GM18508 (cell line): ENCODE measurements around the gene RHBDD1.
A peak's percentile ranks its signal among the peaks of the same experiment; 100 is the strongest.
"Not testable (repeated sequence)": the region's sequence is repeated elsewhere in the genome, so short reads cannot be mapped to it uniquely, and the experiment has no call there.

Experiments used
- ATAC-seq: cut with Tn5 transposase; IDR thresholded peaks from one replicate; pipeline ENCODE4 v1.9.1; 2021; ENCODE audit warnings: moderate number of reproducible peaks; ENCODE audit not compliant: insufficient read depth, unreplicated experiment

Gene RHBDD1

GRCh38 chr2:226799211-226799975 lies 36.5 kb upstream of the RHBDD1 start, which contains the start of gene IRS1:
IRS1 (minus strand) TSS chr2:226799820; CDS start chr2:226798738, 1,082 bp downstream.
- no peak for ATAC-seq

GRCh38 chr2:226799976-226800940 lies 35.6 kb upstream of the RHBDD1 start:
- no peak for ATAC-seq

DNA sequence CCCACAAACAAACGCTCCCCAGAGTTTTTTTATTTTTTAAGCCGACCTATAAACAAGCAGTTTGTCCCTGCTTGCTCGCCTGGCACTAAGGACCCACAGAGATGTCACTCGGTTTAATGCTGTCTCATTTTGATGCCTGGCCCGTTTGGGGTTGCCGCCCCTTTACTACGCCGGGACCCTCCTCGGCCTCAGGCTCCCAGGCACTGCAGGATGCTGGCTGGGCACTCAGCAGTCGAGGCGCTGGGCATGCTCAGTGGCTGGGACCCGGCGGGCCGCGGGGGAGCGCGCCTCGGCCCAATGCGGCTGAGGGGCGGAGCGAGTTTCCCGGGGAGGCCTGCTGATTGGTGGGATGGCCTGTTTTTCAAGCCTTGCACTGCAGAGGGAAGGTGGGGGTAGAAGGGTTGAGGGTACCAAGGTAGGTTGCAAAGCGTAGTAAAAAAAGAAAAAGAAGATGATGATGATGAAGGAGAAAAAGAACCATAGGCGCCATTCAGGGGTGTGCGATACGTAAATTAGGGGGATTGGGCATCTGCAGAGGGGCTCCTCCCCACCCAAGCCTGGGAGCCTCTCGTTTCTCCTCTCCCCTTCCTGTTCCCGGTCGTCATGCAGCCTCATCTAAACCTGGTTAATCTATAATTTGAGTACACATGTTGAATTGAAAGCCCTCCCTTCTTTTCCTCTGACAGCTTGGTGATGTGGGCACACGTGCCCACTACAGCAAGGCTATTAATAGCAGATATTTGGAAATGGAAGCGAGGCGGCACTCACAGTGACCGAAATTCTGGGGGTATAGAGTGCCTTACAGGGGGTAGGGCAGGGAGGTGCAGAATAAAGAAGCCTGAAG lies 34.7 kb upstream of the RHBDD1 start:
- ATAC-seq = peak; percentile 83

DNA sequence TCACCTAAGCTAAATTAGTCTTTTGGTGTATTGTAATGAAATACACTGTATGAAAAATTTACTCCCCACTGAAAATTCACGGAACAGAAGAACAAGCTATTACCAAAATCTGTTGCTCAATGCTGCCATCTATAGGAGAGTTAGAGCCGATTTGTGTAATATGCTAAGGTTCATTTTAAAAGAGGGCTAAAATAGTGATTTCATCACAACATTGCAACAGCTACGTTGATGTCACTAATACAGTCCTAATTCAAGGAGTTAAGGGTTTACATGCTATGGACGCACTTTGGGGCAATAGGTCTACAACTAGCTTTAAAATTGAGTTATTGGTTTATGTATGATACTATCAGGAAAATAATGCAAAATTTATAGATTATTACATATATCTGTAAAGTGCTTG lies 33.3 kb upstream of the RHBDD1 start:
- ATAC-seq = no peak

DNA sequence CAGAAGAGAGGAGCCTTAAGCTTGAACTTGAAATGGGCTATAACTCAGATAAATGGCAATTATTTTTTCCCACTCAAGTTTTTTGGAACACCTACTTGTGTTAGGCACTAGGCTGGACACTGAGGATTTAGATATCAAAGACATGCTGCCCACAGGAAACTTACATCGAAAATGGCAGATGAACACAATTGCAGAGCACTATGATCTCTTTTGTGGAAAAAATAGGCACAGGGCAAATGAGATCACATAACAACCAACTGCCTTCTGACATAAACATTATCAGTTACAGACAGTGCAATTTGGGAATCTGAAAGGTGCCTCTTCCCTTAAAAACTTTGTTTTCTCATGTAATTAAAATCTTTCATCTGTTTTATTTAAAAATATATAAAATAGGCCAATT lies 32.4 kb upstream of the RHBDD1 start:
- ATAC-seq = no peak

GRCh38 chr2:226813148-226813701 lies 22.6 kb upstream of the RHBDD1 start:
- ATAC-seq = no peak

DNA sequence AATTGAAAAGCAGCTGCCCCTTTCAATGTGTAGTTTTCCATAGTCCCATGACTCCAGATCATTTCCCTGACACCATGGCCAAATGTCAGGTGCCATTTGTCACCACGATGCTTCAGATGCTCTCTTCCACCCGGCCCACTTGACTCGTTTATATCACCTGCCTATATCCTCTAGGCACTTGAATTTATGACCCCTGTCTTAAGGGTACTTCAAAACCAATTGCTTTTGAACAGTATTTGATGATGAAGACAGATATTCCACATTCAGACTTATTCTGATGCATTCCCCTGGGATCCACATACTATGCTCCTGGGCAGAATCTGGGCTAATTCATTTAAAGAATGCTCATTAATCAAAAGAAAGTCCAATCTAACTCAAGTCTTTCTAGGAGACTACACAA lies 16.9 kb upstream of the RHBDD1 start:
- no peak for ATAC-seq

DNA sequence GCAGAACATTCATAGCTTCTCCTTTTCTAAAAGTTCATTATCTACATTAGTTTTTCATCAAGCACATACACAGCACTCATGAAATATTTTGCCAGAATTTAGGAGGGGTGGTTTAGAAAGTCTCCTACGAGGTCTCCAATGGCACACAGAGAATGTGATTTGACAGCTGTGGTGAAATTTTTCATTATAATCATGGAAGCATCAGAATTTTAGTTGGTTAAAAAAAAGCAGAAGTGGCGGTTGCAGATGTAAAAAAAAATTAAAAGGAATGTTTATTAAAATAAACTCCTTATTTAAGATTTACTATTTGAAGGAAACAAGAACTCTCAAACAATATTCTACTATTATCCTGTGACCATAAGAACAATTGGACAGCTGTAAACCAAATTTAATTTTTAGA lies 10.8 kb upstream of the RHBDD1 start:
- ATAC-seq = no peak

DNA sequence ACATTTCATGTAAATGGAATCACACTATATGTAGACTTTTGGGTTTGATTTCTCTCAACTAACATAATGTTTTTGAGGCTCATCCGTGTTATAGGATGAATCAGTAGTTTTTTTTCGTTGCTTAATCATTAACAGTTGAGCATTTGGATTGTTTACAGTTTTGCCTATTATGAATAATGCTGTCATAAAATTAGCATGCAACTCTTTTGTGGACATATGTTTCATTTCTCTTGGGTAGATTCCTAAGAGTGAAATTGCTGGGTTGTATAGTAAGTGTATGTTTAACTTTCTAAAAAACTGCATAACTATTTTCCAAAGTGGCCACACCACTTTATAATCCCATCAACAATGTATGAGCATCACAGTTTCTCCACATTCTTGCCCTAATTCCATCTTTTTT lies 7.7 kb upstream of the RHBDD1 start:
- no peak for ATAC-seq

DNA sequence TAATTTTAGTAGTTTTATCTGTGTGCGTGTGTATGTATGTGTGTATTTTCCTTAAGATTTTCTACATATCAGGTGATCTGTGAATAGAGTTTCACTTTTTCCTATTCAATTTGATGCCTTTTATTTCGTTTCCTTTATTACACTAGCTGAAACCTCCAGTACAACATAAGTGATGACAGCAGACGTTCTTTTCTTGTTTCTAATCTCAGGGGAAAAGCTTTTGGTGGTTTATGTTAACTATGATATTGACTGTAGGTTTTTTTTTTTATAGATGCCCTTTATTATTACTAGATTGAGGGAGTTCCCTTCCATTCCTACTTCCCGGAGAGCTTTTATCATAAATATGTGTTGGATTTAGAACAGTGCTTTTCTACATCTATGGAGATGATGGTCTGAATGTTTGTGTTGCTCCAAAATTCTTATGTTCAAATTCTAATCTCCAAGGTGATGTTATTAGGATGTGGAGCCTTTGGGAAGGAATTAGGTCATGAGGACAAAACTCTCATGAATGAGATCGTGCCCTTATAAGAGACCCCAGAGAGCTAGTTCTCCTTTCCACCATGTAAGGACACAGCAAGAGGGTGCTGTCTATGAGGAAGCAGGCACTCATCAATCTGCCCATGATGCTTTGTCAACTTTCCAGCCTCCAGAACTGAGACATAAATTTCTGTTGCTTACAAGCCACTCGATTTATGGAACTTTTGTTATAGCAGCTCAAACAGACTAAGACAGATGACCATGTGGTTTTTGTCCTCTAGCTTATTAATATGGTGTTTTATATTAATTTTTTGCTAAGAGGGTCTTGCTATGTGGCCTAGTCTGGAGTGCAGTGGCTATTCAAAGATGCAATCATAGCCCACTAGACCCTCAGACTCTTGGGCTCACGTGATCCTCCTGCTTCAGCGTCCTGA lies 5.9 kb upstream of the RHBDD1 start:
- ATAC-seq = no peak

DNA sequence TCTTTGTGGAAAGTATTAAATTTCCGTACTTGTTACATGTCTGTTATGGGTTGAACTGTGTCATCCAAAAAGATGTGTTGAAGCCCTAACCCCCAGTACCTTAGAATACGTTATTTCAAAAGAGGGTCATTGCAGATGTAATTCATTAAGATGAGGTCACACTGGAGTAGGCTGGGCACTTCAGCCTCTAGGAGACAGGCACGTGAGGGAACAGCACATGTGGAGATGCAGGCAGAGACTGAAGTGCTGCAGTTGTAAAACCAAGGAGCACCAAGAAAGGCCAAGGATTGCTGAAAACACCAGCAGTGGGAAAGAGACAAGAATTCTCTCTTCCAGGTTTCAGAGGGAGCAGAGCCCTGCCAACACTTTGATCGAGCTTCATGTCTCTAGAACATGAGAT lies 4.6 kb upstream of the RHBDD1 start:
- ATAC-seq = no peak

GRCh38 chr2:226832061-226832460 lies 3.8 kb upstream of the RHBDD1 start:
- ATAC-seq = no peak

GRCh38 chr2:226834880-226835279 lies 974 bp upstream of the RHBDD1 start:
- not testable (repeated sequence) for ATAC-seq

DNA sequence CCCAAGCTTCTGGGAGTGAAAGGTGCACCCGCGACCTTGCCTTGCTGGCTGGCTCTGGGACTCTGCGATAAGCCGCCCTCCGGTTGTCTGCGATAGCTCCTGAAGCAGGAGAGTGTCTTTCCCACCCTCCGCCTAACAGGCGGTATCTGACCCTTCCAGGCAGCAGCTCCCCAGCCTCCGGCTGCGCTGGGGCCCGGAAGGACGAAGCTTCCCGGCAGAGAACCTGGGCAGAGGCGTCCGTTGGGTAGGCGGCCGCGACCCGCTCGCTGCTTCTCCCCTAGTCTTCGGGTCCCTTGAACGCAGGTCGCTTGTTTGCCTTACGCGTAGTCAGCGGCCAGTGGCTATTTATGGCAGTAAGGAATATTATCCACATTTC lies 446 bp upstream of the RHBDD1 start:
- no peak for ATAC-seq

GRCh38 chr2:226836548-226836885 lies 663 bp downstream of the RHBDD1 start:
- peak; percentile 5 for ATAC-seq

- no peak for ATAC-seq
Measured at GRCh38 chr2:226837334-226837733, 1.5 kb downstream of the RHBDD1 start.

DNA sequence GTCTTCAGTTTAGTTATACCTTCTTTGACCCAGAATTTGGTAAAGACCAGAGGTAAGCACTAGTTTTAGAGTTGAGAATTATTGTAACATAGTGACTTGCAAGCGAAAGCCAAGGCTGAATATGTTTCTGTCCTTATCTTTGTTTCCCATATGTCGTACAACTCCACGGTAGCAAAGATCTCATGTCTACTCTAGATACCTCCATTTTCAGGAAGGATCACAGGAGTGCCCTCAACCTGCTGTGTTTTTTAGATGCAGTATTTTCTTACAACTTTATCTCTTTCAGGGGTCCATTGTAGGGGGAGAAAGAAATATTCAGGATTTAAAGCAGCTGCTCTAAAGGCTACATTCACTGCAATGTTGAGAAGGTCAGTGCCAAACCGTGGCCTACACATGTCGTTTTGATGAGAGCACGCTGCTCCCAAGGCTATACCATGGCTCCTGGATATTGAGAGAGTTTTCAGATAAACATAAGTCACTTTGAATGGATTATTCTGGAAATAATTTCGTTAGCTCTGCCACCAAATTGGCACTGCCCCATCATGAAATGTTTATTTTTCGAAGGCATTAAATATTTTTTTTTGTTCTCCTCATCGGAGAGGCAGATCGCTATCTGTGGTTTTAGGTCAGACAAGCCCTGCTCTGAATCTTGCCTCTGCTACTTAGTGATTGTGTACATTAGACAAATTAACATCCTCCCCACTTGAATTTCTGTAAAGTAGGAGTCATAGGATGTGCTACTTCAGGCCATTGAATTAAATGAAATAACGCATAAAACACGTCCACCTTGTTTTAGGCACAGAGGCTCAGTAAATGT lies 2.1 kb downstream of the RHBDD1 start:
- no peak for ATAC-seq

DNA sequence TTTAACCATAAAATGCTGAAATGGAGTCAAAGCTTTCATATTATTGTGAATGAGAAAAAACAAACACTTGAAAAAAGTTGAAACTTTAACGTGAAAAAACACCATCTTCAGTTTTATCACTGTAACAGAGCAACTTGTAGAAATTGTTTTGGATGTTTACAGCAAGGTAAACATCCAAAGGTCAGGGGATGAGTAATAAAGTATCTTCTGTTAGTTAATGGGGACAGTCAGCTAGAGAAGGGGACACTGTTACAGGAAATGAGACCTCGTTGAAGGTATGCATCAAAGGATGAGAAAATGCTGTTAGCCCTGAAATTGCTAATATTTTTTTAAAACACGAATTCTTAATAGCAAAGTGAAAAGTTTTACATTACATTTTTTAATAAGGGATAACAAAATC lies 2.9 kb downstream of the RHBDD1 start:
- peak; percentile 21 for ATAC-seq
